NCI-H1436 treated with DMSO at 0.1 percent for 48 hours (cell line): ENCODE data around the gene SYNJ1.
"Not testable (repeated sequence)": the region's sequence is repeated elsewhere in the genome, so short reads cannot be mapped to it uniquely, and the experiment has no call there.

Source experiments
- DNase-seq: peaks from one replicate; lab custom pipeline; 2025; lab: John Stamatoyannopoulos, UW

The SYNJ1 gene

GRCh38 chr21:32733990-32734613 is 6.3 kb upstream of the SYNJ1 start:
- no peak for DNase-seq

- no peak for DNase-seq
Measured at GRCh38 chr21:32733356-32733755, 5.5 kb upstream of the SYNJ1 start.

- no peak for DNase-seq
Measured at GRCh38 chr21:32732544-32732943, 4.7 kb upstream of the SYNJ1 start.

- DNase-seq = no peak
Measured at GRCh38 chr21:32728848-32729247, 1.0 kb upstream of the SYNJ1 start.

- no peak for DNase-seq
Measured at GRCh38 chr21:32728456-32728839, 635 bp upstream of the SYNJ1 start.

GRCh38 chr21:32726839-32727686 is 750 bp downstream of the SYNJ1 start:
- DNase-seq = no peak

GRCh38 chr21:32719085-32719484 is 8.7 kb downstream of the SYNJ1 start:
- DNase-seq = no peak

- no peak for DNase-seq
Measured at GRCh38 chr21:32717851-32718316, 9.9 kb downstream of the SYNJ1 start.

- DNase-seq = no peak
Measured at GRCh38 chr21:32716486-32716885, 11.3 kb downstream of the SYNJ1 start.

GRCh38 chr21:32713726-32714125 is 14.1 kb downstream of the SYNJ1 start:
- no peak for DNase-seq

GRCh38 chr21:32712641-32713040 is 15.2 kb downstream of the SYNJ1 start:
- DNase-seq = no peak

GRCh38 chr21:32712043-32712442 is 15.8 kb downstream of the SYNJ1 start:
- no peak for DNase-seq

GRCh38 chr21:32710987-32711386 is 16.8 kb downstream of the SYNJ1 start:
- DNase-seq = no peak

- no peak for DNase-seq
Measured at GRCh38 chr21:32710069-32710784, 17.6 kb downstream of the SYNJ1 start.

- no peak for DNase-seq
Measured at GRCh38 chr21:32708069-32708468, 19.7 kb downstream of the SYNJ1 start.

GRCh38 chr21:32705901-32706300 is 21.9 kb downstream of the SYNJ1 start:
- DNase-seq = no peak

- DNase-seq = no peak
Measured at GRCh38 chr21:32705139-32705538, 22.7 kb downstream of the SYNJ1 start.

GRCh38 chr21:32702702-32703101 is 25.1 kb downstream of the SYNJ1 start:
- no peak for DNase-seq

- DNase-seq = no peak
Measured at GRCh38 chr21:32698971-32699693, 28.7 kb downstream of the SYNJ1 start.

- DNase-seq = no peak
Measured at GRCh38 chr21:32698286-32698685, 29.5 kb downstream of the SYNJ1 start.

GRCh38 chr21:32695482-32695881 is 32.3 kb downstream of the SYNJ1 start:
- not testable (repeated sequence) for DNase-seq

GRCh38 chr21:32693581-32693980 is 34.2 kb downstream of the SYNJ1 start:
- no peak for DNase-seq
